Vagina (tissue), 2 donors: Measurements from ENCODE around the gene SLC4A1.

ENCODE experiments used
- CTCF ChIP-seq, 3 experiments: fragments of 450-650 bp in 2 of 3; fragments of 200-600 bp in 1 of 3; sonication (generic) in 1 of 3; IDR thresholded peaks; one replicate each; pipeline ENCODE4 v1.5.1; 2017 to 2019; ENCODE audit warnings: antibody characterized with exemption in 3 of 3, mild to moderate bottlenecking in 2 of 3, moderate library complexity in 2 of 3
- POLR2AphosphoS5 ChIP-seq, 2 donors: sonication (generic); formaldehyde crosslinking; IDR thresholded peaks; one replicate each; pipeline ENCODE4 v1.9.0; 2017; ENCODE audit warnings: antibody characterized with exemption in 2 of 2, mild to moderate bottlenecking in 2 of 2, low read depth in 1 of 2; ENCODE audit not compliant: insufficient read depth in 1 of 2

GRCh38 chr17:44284024-44284400 is 16.1 kb upstream of the SLC4A1 start:
- no peak for TF ChIP-seq CTCF (IDR thresholded peaks at IDR 0.05)
- TF ChIP-seq POLR2AphosphoS5 (IDR thresholded peaks at IDR 0.05; ENCODE audit: insufficient read depth in 1 of 2, low read depth in 1 of 2) = no peak
